ENCODE data around the gene PRKD1. TPM values are rescaled to one million over a fixed set of nuclear protein-coding genes. Genes with fewer than 3 reads are reported as not detected.

PRKD1 gene
- polyA plus RNA-seq, 3 donors from 2014 or later: not detected

DNA sequence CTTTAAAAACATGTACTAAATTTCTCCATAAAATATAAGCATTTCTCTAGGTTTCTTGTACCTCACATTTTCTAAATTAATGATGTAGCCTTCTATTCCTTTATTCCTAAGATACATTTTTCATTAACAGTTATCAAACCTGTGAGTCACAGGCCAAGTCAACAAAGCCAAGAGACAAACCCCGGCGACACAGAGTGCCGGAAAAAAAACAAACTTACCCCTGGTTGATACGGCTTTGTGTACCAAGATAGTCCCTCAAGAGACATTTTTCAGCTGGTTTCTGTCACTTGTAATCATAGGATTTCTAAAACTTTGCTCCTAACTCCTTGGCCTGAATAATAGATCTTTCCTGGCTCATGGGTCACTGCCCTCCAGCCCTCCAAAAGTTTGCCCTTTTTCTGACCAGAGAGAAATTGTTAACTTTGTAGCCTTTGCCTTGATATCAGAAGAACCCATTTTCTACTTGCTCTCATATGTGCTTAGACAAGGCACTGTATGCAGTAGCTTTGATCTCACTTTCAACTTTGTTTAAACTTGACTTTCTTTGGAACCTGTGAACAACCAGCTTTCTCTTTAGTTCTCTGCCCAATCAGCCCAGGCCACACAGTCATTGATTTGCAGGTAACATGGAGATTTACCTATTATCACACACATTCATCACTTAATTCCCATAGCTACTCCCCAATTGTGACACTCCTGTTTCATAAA is 172.2 kb downstream of the PRKD1 start:
- Mint-ChIP-seq H3K4me3 (no peak overlapping the region), H3K27ac (no peak overlapping the region), H3K27me3 (ENCODE audit: low read depth in 3 of 3) (peaks cover 2 to 3% (median 3%) of the 10 kb centered on the region in 3 donors), H3K9me3 (peaks cover 14 to 44% (median 26%) of the 10 kb centered on the region in 6 donors), H3K4me1 (no peaks in the 10 kb centered on the region), H3K36me3 (peaks cover 0 to 3% (median 0%) of the 10 kb centered on the region in 3 donors)
- DNase-seq: no peak

DNA sequence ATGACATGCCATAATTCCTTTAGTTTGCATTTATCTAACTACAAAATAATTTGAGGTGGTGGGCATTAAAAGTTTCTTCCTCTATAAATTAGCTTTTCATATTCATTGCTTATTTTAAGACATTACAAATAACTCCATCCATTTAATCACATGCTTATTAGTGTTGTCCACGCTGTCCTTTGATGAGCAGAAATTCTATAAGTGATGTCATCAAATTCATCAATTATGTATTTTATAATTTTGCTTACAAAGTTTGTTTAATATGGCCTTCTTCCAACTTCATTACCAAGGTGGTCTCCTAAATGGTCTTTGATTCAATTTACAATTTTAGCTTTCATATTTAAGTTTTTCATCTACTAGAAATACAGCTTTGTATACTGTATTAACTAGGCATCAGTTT is 173.5 kb downstream of the PRKD1 start:
- Mint-ChIP-seq H3K27me3 (ENCODE audit: low read depth in 3 of 3) (peaks cover 2 to 3% (median 2%) of the 10 kb centered on the region in 3 donors), H3K36me3 (peaks cover 0 to 3% (median 0%) of the 10 kb centered on the region in 3 donors)

DNA sequence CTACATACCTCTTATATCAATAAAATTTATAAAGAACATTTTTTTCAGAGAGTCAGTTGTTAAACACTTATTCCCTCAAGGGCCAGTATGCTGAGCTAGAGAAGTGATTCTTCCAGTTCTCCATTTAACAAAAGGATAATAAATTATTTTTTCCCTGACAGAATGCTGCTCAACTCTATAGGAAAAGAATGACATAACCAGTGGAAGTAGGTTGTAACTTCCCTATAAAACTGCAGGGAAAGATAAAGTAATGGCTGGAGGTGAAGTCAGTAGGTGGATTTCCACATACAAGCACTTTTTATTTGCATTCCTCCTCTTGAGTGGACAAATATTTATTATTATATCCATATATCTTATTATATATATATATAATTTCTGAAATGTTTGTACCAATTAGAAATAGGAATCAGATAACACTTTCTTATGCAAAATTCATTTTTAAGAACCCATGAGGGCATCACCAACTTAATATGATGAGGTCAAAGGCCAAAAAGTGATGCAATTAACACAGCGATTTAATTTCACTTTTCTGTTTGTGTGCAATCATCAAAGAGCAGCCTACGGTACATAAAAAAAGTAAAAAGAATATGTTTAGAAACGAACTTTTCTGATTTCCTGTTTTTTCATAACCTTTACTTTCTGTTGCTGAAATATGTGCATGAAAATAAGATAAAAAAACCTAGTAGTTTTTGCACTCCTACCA is 175.3 kb downstream of the PRKD1 start:
- Mint-ChIP-seq H3K9me3 (peaks cover 10 to 36% (median 20%) of the 10 kb centered on the region in 6 donors), H3K27me3 (ENCODE audit: low read depth in 3 of 3) (peaks cover 0 to 2% (median 1%) of the 10 kb centered on the region in 3 donors), H3K36me3 (peaks cover 0 to 3% (median 0%) of the 10 kb centered on the region in 3 donors), H3K27ac (no peak overlapping the region), H3K4me3 (no peak overlapping the region), H3K4me1 (no peaks in the 10 kb centered on the region)
- DNase-seq: no peak

More for the DNA sequence above, 173.5 kb downstream of the PRKD1 start:
- Mint-ChIP-seq H3K4me3 (no peak overlapping the region), H3K9me3 (peaks cover 13 to 48% (median 26%) of the 10 kb centered on the region in 6 donors), H3K4me1 (no peaks in the 10 kb centered on the region), H3K27ac (no peak overlapping the region)
- DNase-seq: no peak

DNA sequence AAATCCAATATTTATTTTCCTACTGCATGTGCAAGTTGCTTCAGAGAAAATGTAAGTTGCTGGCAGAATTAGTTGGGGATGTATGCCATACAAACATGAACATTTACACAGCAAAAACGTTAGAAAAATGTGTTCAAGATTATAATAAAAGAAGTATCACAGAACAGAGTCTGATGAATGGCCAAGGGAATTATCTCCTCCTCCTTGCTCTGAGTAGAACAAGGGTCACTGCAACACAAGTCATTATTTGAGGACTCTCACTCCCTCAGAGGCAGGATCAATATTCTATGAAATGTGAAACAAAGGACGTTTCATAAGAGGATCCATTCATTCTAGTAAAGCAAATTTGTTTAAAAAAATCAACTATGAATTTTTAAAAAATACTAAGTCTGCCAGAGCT is 177.8 kb downstream of the PRKD1 start:
- Mint-ChIP-seq H3K9me3 (peaks cover 8 to 34% (median 16%) of the 10 kb centered on the region in 6 donors), H3K4me1 (no peaks in the 10 kb centered on the region), H3K4me3 (no peak overlapping the region), H3K36me3 (peaks cover 0 to 2% (median 0%) of the 10 kb centered on the region in 3 donors), H3K27me3 (ENCODE audit: low read depth in 3 of 3) (peaks cover 0 to 2% (median 0%) of the 10 kb centered on the region in 3 donors), H3K27ac (no peak overlapping the region)
- DNase-seq: no peak

DNA sequence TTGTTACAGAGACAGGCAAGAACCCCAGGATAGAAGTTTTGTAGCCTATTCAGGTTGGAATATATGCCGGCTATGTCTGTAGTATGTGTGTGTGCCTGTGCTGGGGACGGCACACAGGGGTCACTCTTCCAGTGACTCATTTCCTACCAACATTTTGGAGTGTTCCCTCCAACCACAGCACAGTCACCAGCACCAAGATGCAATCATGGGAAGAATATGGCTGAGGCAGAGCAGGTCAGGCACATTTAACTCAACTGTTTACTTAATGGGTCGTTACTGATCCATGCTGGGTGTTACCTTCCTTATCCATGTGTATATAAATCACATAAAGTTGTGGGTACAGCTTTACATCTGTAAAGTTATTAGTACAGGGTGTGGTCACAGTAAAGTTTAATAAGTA is 178.3 kb downstream of the PRKD1 start:
- no peak overlapping the region for H3K27ac Mint-ChIP-seq
- H3K4me3 Mint-ChIP-seq: no peak overlapping the region
- H3K9me3 Mint-ChIP-seq: peaks cover 8 to 39% (median 18%) of the 10 kb centered on the region in 6 donors
- peaks cover 0 to 3% (median 0%) of the 10 kb centered on the region in 3 donors for H3K36me3 Mint-ChIP-seq
- H3K27me3 Mint-ChIP-seq (ENCODE audit: low read depth in 3 of 3): peaks cover 0 to 2% (median 0%) of the 10 kb centered on the region in 3 donors
- no peaks in the 10 kb centered on the region for H3K4me1 Mint-ChIP-seq
- no peak for DNase-seq

DNA sequence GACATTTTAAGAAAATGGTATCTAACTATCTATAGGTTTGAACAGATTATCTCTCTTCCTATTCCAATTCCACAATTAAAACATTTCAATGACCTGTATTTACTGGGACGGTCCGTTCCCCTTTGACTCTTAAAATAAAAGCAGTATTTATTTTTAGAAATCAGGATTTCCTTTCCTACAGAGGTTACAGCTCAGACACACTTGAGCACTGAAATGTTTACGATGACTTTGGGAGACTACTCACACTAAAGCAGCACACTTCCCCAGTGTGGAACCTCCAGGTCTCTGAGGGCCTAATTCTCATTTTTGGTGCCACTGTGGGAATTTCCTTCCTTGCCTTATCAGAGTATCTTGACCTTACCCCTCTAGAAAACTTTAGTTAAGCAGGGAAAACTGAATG is 181.8 kb downstream of the PRKD1 start:
- Mint-ChIP-seq H3K9me3 (peaks cover 5 to 36% (median 22%) of the 10 kb centered on the region in 6 donors), H3K27ac (no peak overlapping the region), H3K27me3 (ENCODE audit: low read depth in 3 of 3) (no peaks in the 10 kb centered on the region), H3K36me3 (peaks cover 0 to 3% (median 0%) of the 10 kb centered on the region in 3 donors), H3K4me1 (no peaks in the 10 kb centered on the region), H3K4me3 (no peak overlapping the region)
- DNase-seq: no peak

DNA sequence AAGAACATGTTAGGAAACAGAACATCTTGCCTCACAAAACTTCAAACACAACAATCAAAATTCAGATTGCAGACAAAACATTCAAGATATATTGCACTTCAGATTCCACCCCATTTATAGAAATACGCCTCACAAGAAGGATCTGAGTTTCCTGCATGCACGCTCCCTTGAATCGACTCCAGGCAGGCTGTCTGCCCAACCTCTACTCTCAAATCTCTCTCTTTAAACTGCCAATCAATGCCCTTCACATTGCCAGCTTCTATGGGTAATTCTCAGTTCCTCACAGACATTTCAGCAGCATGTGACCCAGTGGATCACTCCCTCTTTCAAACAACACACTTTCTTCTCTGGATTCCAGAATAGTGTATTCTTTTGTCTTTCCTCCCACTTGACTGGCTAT is 184.1 kb downstream of the PRKD1 start:
- Mint-ChIP-seq H3K9me3 (peaks cover 5 to 36% (median 20%) of the 10 kb centered on the region in 6 donors), H3K27ac (no peak overlapping the region)
- no peak for DNase-seq

DNA sequence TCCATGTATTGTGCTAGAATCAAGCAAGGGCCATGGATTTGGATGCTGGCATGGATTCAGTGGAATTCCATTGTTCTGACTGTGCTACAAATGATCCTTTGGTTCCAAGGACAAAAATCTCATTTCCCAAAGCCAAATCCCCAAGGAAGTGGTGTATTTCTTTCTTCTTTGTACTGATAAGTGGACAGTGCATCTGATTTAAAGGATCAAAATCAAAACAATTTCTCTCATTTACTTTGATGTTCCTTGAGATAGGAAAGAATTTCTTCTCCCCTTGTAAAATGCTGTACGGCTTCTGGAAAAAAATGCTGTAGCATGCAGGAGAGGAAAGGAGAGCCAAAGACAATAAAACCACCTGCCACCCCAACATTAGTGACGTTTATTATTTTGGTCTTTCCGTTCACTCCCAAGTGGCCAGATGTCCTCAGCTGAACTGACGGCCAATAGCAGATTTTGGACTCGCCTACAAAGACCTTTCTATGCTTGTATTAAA is 185.7 kb downstream of the PRKD1 start:
- Mint-ChIP-seq H3K4me1 (no peaks in the 10 kb centered on the region), H3K36me3 (peaks cover 0 to 3% (median 0%) of the 10 kb centered on the region in 3 donors), H3K9me3 (peaks cover 7 to 49% (median 27%) of the 10 kb centered on the region in 6 donors), H3K27ac (no peak overlapping the region), H3K4me3 (no peak overlapping the region), H3K27me3 (ENCODE audit: low read depth in 3 of 3) (no peaks in the 10 kb centered on the region)
- no peak for DNase-seq

More for the DNA sequence above, 184.1 kb downstream of the PRKD1 start:
- peaks cover 0 to 3% (median 0%) of the 10 kb centered on the region in 3 donors for H3K36me3 Mint-ChIP-seq
- no peaks in the 10 kb centered on the region for H3K4me1 Mint-ChIP-seq
- H3K27me3 Mint-ChIP-seq (ENCODE audit: low read depth in 3 of 3): no peaks in the 10 kb centered on the region
- no peak overlapping the region for H3K4me3 Mint-ChIP-seq

DNA sequence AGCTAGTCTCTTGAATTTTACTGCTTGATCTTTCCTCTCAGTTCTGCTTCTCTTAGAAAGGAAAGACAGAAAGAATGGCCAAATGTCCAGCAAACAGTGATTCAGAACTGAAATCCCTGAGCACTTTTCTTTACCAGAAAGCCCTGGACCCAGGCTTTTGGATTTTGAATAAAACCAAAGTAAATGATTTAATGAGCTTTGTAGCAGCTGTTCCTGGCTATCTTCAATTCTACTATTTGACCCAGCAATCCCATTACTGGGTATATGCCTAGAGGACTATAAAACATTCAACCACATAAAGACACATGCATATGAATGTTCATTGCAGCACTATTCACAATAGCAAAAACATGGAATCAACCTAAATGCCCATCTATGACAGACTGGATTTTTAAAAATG is 187.2 kb downstream of the PRKD1 start:
- no peaks in the 10 kb centered on the region for H3K27me3 Mint-ChIP-seq (ENCODE audit: low read depth in 3 of 3)
- H3K9me3 Mint-ChIP-seq: peaks cover 11 to 48% (median 29%) of the 10 kb centered on the region in 6 donors
- no peak overlapping the region for H3K27ac Mint-ChIP-seq
- no peak overlapping the region for H3K4me3 Mint-ChIP-seq
- no peaks in the 10 kb centered on the region for H3K4me1 Mint-ChIP-seq
- peaks cover 0 to 3% (median 0%) of the 10 kb centered on the region in 3 donors for H3K36me3 Mint-ChIP-seq
- no peak for DNase-seq

DNA sequence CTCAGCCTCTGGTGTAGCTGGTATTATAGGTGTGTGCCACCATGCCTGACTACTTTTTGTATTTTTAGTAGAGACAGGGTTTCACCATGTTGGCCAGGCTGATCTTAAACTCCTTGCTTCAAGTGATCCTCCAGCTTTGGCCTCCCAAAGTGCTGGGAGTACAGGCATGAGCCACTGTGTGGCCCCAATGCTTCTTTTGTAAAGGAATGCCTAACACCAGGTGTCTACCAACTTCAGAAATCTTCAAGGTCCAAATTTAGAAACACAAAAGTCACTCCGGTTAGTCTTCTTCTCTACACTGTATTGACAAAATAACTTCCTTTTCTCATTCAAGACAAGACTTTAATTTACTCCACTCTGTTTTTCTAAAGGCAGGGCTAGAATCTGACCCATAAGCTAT is 188.7 kb downstream of the PRKD1 start:
- no peak overlapping the region for H3K27ac Mint-ChIP-seq
- peaks cover 8 to 47% (median 28%) of the 10 kb centered on the region in 6 donors for H3K9me3 Mint-ChIP-seq
- no peaks in the 10 kb centered on the region for H3K36me3 Mint-ChIP-seq
- no peaks in the 10 kb centered on the region for H3K4me1 Mint-ChIP-seq
- no peak for DNase-seq
- H3K27me3 Mint-ChIP-seq (ENCODE audit: low read depth in 3 of 3): no peaks in the 10 kb centered on the region
- no peak overlapping the region for H3K4me3 Mint-ChIP-seq

DNA sequence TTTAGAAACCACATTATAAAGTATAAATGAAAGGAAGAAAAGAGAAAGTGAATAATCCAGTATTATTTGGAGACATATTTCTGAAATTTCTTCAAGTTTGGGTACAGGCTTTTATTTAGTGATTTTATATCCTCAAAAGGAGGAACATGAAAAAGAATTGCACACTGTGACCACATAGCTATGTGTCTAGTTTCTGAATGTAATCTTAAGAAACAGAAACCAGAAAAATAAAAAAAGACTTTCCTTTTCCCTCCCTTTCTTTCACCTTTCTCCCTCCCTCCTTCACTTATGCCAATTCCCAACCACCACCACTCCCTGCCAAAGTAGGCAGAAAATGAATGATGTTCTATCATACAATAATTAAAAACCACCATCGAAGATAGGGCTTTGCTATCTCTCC is 189.6 kb downstream of the PRKD1 start:
- Mint-ChIP-seq H3K9me3 (peaks cover 9 to 47% (median 25%) of the 10 kb centered on the region in 6 donors), H3K4me3 (no peak overlapping the region), H3K4me1 (no peaks in the 10 kb centered on the region), H3K36me3 (no peaks in the 10 kb centered on the region), H3K27ac (no peak overlapping the region), H3K27me3 (ENCODE audit: low read depth in 3 of 3) (no peaks in the 10 kb centered on the region)
- no peak for DNase-seq

DNA sequence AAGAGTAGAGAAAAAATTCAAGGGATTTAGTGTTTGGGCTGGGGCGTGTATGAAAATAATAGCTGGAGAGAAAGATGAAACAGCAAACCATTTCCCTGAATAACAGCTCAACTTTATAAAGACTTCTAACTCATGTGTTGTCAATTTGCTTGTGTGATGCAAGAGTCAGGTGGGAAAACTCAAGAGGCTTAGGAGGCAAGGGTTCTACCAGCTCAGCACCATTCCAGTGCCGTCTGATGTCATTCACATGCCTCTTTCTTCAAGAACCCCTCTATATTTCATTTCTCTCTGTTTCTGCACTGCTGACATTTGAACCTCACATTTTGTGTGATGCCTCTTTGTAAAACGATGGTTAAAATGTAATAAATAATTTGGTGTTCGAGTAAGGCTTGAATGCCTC is 192.2 kb downstream of the PRKD1 start:
- H3K27ac Mint-ChIP-seq: no peak overlapping the region
- H3K9me3 Mint-ChIP-seq: peaks cover 9 to 55% (median 29%) of the 10 kb centered on the region in 6 donors
- DNase-seq: no peak
- H3K4me3 Mint-ChIP-seq: no peak overlapping the region
- no peaks in the 10 kb centered on the region for H3K36me3 Mint-ChIP-seq
- H3K27me3 Mint-ChIP-seq (ENCODE audit: low read depth in 3 of 3): no peaks in the 10 kb centered on the region
- H3K4me1 Mint-ChIP-seq: no peaks in the 10 kb centered on the region

DNA sequence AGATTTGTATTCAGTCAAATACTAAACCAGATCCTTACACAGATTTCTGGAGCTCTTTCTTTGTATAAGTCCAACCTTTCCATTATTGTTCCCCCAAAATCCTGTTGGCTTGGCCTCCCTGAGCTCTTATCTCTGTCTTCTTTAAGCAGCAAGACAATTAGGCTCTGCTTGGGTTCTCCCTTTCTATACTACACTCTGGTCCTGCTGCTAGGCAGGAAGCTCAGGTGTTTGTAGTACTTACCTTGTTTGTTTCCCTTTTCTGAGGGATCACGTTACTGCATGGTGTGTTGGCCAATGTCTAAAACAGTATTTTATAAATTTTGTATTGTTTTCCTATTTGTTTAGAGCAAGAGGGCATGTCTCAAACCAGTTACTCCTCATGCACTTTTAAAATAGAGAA is 192.9 kb downstream of the PRKD1 start:
- Mint-ChIP-seq H3K27ac (no peak overlapping the region), H3K36me3 (no peaks in the 10 kb centered on the region), H3K9me3 (peaks cover 9 to 59% (median 29%) of the 10 kb centered on the region in 6 donors)

More for the DNA sequence above, 192.9 kb downstream of the PRKD1 start:
- H3K4me1 Mint-ChIP-seq: no peaks in the 10 kb centered on the region
- H3K4me3 Mint-ChIP-seq: no peak overlapping the region
- H3K27me3 Mint-ChIP-seq (ENCODE audit: low read depth in 3 of 3): no peaks in the 10 kb centered on the region
- DNase-seq: no peak

Measured in immature natural killer cell (primary cell).